Upper lobe of right lung (tissue), 1 donor: ENCODE measurements around the gene MARVELD1. TPM values are rescaled to one million over a fixed set of nuclear protein-coding genes. Genes with fewer than 3 reads are reported as not detected.

Source experiments
- ATAC-seq: fragments of 200-7000 bp; cut with Tn5 transposase; one replicate; pipeline ENCODE4 v1.9.1; 2020; ENCODE audit warnings: mild to moderate bottlenecking, moderate library complexity
- DNase-seq: peaks from one replicate; pipeline ENCODE4 v3.0.0-alpha.2; 2020
- H3K27ac ChIP-seq: fragments of 200-600 bp; one replicate; pipeline ENCODE4 v1.8.0; 2022
- H3K27me3 ChIP-seq: fragments of 200-600 bp; one replicate; pipeline ENCODE4 v1.8.0; 2022; ENCODE audit warnings: mild to moderate bottlenecking
- H3K36me3 ChIP-seq: fragments of 200-600 bp; one replicate; pipeline ENCODE4 v1.8.0; 2022
- H3K4me1 ChIP-seq: fragments of 200-600 bp; one replicate; pipeline ENCODE4 v1.8.0; 2022
- H3K4me3 ChIP-seq: fragments of 200-600 bp; one replicate; pipeline ENCODE4 v1.8.0; 2022; ENCODE audit warnings: mild to moderate bottlenecking
- H3K9me3 ChIP-seq: fragments of 200-600 bp; one replicate; pipeline ENCODE4 v1.8.0; 2022
- CTCF ChIP-seq: fragments of 200-600 bp; IDR thresholded peaks from one replicate; pipeline ENCODE4 v1.8.0; 2022; ENCODE audit warnings: antibody characterized with exemption
- intact Hi-C: fragments of 100-400 bp; cut with DNase I; formaldehyde crosslinking; loops from one replicate; pipeline ENCODE4 v1.11.0; 2022
- total RNA-seq: library from RNA; stranded (reverse); fragmentation: NEBNext Ultra II Directional; extraction: Animal tissue kit (Norgen Biotek cat#: 25700); gene quantifications from one replicate; pipeline ENCODE4 v1.2.1, GENCODE V29; 2021
- donor health status: DM: no; HTN: yes; CAD: no; lungs with severe emphysema.

MARVELD1 gene
- total RNA-seq, 1 donor from 2014 or later = 43.8 TPM

DNA sequence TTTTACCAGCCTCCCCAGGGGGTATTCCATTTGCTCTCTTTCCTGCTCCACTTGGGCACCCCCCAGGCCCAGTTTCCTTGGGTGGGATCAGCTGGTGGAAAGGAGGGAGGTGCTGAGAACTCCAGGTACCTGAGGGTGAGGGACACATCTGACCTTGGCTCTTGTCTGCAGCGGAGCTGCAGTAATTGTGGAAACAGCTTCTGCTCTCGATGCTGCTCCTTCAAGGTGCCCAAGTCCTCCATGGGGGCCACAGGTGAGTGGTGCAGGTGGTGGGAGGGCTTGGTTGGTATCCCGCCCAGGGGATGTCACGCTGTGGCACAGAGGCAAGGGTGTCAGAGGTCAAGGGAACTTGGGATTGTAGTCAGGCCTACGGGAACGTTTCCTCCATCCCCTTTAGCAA lies 43.9 kb downstream of the MARVELD1 start:
- DNase-seq = peak; percentile 48
- no peaks in the 10 kb centered on the region for H3K9me3 ChIP-seq
- intact Hi-C loops = no loop called here
- H3K27me3 ChIP-seq = no peaks in the 10 kb centered on the region
- ATAC-seq = no peak
- no peak for TF ChIP-seq CTCF
- H3K4me1 ChIP-seq = no peaks in the 10 kb centered on the region
- H3K36me3 ChIP-seq = peaks cover 81% of the 10 kb centered on the region
- no peak overlapping the region for H3K4me3 ChIP-seq
- H3K27ac ChIP-seq = no peak overlapping the region

DNA sequence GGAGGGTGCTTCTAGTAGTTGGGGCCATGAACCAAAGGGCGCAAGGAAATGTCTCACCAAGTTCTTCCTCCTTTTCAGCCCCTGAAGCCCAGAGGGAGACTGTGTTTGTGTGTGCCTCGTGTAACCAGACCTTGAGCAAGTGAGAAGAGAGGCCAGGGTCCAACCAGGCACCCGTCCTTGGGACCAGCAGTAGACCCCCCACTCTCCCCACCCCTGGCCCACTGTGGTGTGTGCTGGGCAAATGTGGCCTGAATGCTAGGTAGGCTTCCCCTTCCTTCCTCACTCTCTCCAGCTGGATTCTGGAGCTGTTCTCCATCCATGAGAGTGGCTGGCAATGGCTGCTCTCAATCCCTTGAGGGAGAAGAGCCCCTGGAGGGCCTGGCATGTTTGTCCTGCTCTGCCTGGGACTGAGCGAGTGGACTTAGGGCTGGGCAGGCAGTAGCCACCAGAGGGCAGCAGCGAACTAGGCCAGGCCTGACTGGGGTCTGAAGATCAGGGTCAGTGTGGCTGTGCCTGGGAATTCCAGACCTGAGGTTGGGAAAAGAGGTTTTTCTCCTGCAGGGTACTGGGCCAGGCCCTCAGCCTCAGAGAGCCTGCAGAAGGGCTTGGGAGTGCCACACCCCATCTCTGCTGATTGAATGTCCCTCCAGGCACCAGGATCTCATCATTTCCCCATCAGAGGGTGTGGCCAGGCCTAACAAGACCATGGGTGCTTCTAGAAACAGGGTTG lies 45.8 kb downstream of the MARVELD1 start:
- intact Hi-C loops = no loop called here
- no peak overlapping the region for H3K4me3 ChIP-seq
- peak; percentile 84 for TF ChIP-seq CTCF
- peak; percentile 85 for DNase-seq
- H3K36me3 ChIP-seq = peaks cover 63% of the 10 kb centered on the region
- H3K27me3 ChIP-seq = no peaks in the 10 kb centered on the region
- no peak overlapping the region for H3K27ac ChIP-seq
- no peaks in the 10 kb centered on the region for H3K9me3 ChIP-seq
- ATAC-seq = peak; percentile 91
- H3K4me1 ChIP-seq = no peaks in the 10 kb centered on the region

- Histone ChIP-seq H3K27ac (no peak overlapping the region), H3K9me3 (no peaks in the 10 kb centered on the region), H3K36me3 (peaks cover 57% of the 10 kb centered on the region), H3K27me3 (no peaks in the 10 kb centered on the region), H3K4me3 (no peak overlapping the region), H3K4me1 (no peaks in the 10 kb centered on the region)
- TF ChIP-seq CTCF = no peak
- no peak for ATAC-seq
- peak; percentile 39 for DNase-seq
- intact Hi-C loops = no loop called here
Measured at GRCh38 chr10:97759946-97760345, 46.4 kb downstream of the MARVELD1 start.

GRCh38 chr10:97760461-97761257 lies 47.1 kb downstream of the MARVELD1 start:
- Histone ChIP-seq H3K36me3 (peaks cover 49% of the 10 kb centered on the region), H3K4me1 (no peaks in the 10 kb centered on the region), H3K27ac (no peak overlapping the region), H3K4me3 (no peak overlapping the region), H3K27me3 (no peaks in the 10 kb centered on the region), H3K9me3 (no peaks in the 10 kb centered on the region)
- intact Hi-C loops = no loop called here
- ATAC-seq (no peak), DNase-seq (peak; percentile 55)
- no peak for TF ChIP-seq CTCF

- no peak for ATAC-seq
Measured at GRCh38 chr10:97761331-97761865, 47.9 kb downstream of the MARVELD1 start.

More at GRCh38 chr10:97761331-97761865, 47.9 kb downstream of the MARVELD1 start:
- intact Hi-C loops = no loop called here
- peak; percentile 48 for DNase-seq
- Histone ChIP-seq H3K27me3 (no peaks in the 10 kb centered on the region), H3K4me1 (no peaks in the 10 kb centered on the region), H3K36me3 (peaks cover 42% of the 10 kb centered on the region), H3K27ac (no peak overlapping the region), H3K9me3 (no peaks in the 10 kb centered on the region), H3K4me3 (no peak overlapping the region)
- no peak for TF ChIP-seq CTCF
